ENCODE data around the gene FKBP3.

The FKBP3 gene

GRCh38 chr14:45120096-45120495 lies 14.2 kb downstream of the FKBP3 start:
- TF ChIP-seq, protein P1, sequence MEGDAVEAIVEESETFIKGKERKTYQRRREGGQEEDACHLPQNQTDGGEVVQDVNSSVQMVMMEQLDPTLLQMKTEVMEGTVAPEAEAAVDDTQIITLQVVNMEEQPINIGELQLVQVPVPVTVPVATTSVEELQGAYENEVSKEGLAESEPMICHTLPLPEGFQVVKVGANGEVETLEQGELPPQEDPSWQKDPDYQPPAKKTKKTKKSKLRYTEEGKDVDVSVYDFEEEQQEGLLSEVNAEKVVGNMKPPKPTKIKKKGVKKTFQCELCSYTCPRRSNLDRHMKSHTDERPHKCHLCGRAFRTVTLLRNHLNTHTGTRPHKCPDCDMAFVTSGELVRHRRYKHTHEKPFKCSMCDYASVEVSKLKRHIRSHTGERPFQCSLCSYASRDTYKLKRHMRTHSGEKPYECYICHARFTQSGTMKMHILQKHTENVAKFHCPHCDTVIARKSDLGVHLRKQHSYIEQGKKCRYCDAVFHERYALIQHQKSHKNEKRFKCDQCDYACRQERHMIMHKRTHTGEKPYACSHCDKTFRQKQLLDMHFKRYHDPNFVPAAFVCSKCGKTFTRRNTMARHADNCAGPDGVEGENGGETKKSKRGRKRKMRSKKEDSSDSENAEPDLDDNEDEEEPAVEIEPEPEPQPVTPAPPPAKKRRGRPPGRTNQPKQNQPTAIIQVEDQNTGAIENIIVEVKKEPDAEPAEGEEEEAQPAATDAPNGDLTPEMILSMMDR (IDR thresholded peaks at IDR 0.05; ENCODE audit: low read depth, low read length, missing control alignments): no peak
- DNase-seq (ENCODE audit: low read depth): no peak
- in situ Hi-C loops (cut with HindIII; ENCODE audit: low sequenced_read_pairs): no loop called here
- H3K4me3 ChIP-seq (ENCODE audit: low read depth, low read length): no peak overlapping the region

GRCh38 chr14:45118594-45118993 lies 15.7 kb downstream of the FKBP3 start:
- H3K4me3 ChIP-seq (ENCODE audit: low read depth, low read length): no peak overlapping the region
- in situ Hi-C loops (cut with HindIII; ENCODE audit: low sequenced_read_pairs): no loop called here
- no peak for DNase-seq (ENCODE audit: low read depth)
- TF ChIP-seq, protein P1 (IDR thresholded peaks at IDR 0.05; ENCODE audit: low read depth, low read length, missing control alignments): no peak

DNA sequence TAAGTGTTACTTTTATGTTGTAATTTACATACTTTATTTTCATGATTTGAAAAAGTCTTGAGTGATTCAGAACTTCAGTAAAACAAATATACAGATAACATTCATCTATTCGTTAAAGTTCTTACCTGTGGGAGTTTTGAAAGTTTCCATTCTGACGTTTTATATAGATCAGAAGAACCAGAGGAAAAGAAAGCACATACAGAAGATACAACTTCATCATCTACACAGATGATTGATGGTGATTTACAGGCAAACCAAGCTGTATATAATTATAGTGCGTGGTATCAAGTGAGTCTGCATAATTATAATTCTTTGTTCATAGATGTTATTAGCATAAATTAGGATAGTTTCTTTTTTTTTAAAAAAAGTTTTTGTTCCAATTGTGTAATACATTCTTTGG lies 20.0 kb downstream of the FKBP3 start:
- in situ Hi-C loops (cut with HindIII; ENCODE audit: low sequenced_read_pairs): no loop called here
- H3K4me3 ChIP-seq (ENCODE audit: low read depth, low read length): no peak overlapping the region
- TF ChIP-seq, protein P1 (IDR thresholded peaks at IDR 0.05; ENCODE audit: low read depth, low read length, missing control alignments): no peak
- DNase-seq (ENCODE audit: low read depth): no peak

GRCh38 chr14:45112896-45113781 lies 21.1 kb downstream of the FKBP3 start:
- H3K4me3 ChIP-seq (ENCODE audit: low read depth, low read length): no peak overlapping the region
- TF ChIP-seq, protein P1 (IDR thresholded peaks at IDR 0.05; ENCODE audit: low read depth, low read length, missing control alignments): no peak
- no peak for DNase-seq (ENCODE audit: low read depth)
- in situ Hi-C loops (cut with HindIII; ENCODE audit: low sequenced_read_pairs): no loop called here

DNA sequence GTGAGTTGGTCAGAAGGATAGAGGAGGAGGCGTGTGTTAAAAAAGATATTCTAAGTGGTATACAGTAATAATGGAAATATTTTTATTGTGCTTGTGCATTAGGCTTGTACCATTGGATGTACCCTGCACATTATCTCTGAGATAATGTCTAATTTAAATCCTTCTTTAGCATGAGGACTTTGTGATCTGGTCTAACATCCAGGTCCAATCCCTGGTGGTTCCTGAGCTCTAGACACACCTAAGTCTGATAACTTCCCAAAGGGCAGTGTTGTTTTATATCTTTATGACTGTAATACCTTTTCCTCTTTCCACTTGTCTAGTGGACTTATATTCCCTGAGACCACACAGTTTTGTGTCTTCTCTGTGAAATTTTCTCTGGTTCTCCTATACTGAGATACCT lies 29.7 kb downstream of the FKBP3 start:
- TF ChIP-seq, protein P1 (IDR thresholded peaks at IDR 0.05; ENCODE audit: low read depth, low read length, missing control alignments): no peak
- H3K4me3 ChIP-seq (ENCODE audit: low read depth, low read length): no peak overlapping the region
- in situ Hi-C loops (cut with HindIII; ENCODE audit: low sequenced_read_pairs): no loop called here
- no peak for DNase-seq (ENCODE audit: low read depth)

DNA sequence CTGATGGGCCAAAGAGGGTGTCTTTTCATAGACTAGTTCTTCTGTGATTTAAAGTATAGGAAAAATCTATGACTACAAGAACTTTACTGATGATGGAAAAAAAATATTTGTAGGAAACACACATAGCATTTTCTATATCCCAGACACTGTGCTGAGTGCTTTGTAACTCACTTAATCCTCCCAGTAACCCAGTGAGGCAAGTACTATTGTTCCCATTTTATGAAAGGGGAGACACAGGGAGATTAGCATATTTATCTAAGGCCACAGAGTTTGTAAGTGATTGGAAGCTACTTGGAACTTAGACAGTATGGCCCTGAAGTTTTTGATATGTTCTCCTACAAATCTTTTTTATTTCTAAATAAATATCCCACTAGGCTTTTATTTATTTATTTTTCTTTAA lies 30.5 kb downstream of the FKBP3 start:
- no peak for DNase-seq (ENCODE audit: low read depth)
- in situ Hi-C loops (cut with HindIII; ENCODE audit: low sequenced_read_pairs): no loop called here
- H3K4me3 ChIP-seq (ENCODE audit: low read depth, low read length): no peak overlapping the region
- TF ChIP-seq, protein P1 (IDR thresholded peaks at IDR 0.05; ENCODE audit: low read depth, low read length, missing control alignments): no peak
